HG03095 (cell line): ENCODE measurements around the gene GABARAP.

ENCODE experiments used
- ATAC-seq: cut with Tn5 transposase; IDR thresholded peaks from one replicate; pipeline ENCODE4 v1.9.1; 2021; ENCODE audit warnings: moderate library complexity; ENCODE audit not compliant: unreplicated experiment

Gene GABARAP

DNA sequence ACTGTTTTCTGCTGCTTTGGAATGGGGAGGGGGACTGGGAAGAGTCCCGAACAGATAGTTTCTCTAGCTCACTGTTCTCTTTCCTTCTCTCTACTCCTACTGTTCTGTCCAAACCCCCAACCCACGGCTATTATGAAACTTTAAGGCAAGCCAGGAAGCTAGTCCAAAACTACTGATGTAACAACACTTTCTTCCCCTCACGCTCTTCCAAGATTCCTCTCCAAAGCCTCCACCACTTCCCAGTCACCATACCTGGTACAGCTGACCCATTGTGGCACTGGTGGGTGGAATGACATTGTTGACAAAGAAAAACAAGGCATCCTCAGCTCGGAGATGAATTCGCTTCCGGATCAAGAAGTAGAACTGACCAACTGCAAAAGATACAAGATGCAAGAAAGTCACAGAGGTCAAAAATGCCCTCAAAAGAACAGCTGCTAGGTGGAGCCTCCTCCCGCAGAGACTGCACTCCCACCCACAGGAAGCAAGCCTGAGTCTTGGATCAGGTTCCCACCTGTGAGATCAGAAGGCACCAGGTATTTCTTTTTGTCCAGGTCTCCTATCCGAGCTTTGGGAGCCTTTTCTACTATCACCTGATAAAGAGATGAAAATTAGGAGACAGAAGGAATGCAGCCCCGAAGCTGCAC, 1.0 kb downstream of the GABARAP start:
- ATAC-seq: no peak

DNA sequence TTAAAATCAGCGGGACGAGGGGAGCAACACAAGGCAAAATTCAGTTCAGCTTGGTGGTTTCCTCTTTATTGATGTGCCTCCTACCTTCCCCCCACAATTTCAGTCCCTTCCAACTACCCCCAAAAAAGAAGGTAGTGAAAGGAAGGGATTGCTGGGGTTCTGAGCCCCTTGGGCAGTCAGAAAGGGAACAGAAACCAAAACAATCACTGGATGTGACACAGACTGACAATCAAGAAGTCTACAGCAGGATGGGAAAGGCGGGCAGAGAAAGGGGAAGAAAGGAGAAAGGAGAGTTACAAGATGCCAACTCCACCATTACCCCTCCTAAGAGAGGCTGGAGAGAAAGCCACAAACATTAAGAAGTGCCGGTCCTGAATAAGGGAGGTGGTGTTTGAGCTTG, 1.9 kb downstream of the GABARAP start:
- no peak for ATAC-seq

- peak; percentile 34 for ATAC-seq
Measured at GRCh38 chr17:7239091-7240027, 2.9 kb downstream of the GABARAP start, which contains the start of gene PHF23. TSS of gene PHF23 (minus strand) at chr17:7239457. CDS start at chr17:7239279, 178 bp downstream.

DNA sequence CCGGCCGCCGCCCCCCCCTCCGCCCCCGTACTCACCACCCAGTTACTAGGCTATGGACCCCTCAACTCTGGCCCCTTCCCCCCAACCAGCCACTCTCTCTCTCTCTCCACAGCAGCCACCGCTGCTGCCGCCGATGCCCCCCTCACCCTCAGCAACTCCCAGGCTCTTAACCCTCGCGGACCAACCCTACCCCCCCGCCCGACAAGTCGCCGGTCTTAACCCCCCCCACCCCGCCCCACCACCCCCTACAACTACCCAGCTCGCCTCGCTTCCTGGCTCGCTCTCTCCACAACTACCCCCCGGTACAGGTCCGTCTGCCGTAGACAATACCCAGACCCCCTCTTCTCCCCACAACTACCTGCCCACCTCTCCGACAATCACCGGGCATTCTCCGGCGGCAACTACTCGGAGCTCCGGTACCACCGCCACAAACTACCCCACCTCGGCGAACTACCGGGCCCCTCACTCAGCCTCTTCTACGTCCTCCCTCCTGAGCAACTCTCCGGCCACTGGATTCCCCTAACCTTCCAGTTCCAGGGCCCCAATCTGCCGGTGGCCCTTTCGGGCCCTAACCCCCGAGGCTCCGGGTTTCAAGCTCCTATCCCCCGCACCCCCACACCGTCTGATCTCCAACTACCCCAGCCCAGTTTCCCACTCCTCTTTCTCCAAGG, 3.7 kb downstream of the GABARAP start:
- no peak for ATAC-seq

DNA sequence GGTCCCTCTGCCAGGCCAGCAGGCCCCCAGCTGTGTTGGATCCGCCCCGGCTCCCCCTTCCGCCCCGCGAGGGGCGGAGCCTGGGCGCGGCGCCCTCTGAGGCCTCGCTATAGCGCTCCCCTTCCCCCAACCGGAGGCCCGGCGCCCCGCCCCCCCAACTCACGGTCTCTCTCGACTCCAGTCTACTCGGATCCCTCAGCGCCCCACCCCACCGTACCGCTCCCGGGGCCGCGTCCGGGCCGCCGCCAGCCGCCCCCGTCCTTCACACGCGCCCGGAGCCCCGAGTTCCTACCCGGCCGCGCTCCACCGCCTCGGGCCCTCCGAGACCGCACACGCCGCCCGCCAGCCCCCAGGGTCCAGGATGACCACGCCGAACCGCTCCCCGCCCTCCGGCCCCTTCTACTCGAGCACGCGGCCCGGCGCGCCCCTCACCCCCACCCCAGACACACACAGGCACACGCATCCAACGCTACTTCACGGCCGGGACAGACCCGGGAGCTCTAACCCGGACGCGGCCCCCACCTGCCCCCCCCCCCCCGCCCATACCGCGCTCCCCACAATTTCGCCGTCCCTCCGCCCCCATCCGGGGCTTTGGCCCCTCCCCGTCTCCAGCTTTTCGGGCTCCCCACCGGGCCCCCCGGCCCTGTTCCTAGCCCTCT, 4.4 kb downstream of the GABARAP start:
- ATAC-seq: no peak

- no peak for ATAC-seq
Measured at GRCh38 chr17:7237266-7237760, 4.9 kb downstream of the GABARAP start.

DNA sequence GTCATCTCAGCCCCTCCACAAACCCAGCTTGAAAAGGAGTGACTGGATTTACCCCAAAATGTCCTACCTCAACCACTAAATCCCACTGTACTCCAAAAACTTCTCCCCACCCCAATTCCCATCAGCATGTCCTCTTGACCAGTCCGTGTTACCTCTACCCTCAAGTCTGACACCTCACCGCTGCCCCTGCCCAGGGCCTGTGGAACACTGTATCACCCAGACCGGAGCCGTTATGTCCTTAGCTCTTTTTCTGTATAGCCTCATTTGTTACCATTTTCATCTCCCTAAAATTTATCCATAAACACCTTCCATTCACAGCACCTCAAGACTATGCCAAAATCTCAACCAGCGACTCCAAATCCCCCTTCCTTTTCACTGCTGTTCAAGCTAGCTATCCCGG, 5.4 kb downstream of the GABARAP start:
- no peak for ATAC-seq

GRCh38 chr17:7235693-7236665, 6.3 kb downstream of the GABARAP start:
- no peak for ATAC-seq

GRCh38 chr17:7234083-7234951, 7.9 kb downstream of the GABARAP start, which contains the start of gene DVL2:
TSS of gene DVL2 (minus strand) at chr17:7234517. CDS start at chr17:7234262, 255 bp downstream.
- ATAC-seq: peak; percentile 43

DNA sequence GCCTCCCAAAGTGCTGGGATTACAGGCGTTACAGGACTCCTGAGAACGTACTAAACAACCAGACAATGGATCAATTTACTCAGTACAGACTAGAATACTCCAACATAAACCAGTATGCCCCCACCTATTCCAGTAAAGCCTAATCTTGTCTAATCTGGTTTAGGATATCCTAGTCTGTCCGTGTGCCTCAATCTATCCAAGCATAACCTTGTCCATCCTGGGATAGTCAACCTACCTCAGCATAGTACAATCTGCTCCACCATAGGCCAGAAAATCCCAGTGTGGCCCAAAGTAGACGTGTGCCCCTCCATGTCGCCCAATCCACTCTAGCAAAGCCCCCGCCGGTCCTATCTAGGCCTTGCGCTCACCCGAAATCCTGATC, 8.6 kb downstream of the GABARAP start:
- no peak for ATAC-seq

DNA sequence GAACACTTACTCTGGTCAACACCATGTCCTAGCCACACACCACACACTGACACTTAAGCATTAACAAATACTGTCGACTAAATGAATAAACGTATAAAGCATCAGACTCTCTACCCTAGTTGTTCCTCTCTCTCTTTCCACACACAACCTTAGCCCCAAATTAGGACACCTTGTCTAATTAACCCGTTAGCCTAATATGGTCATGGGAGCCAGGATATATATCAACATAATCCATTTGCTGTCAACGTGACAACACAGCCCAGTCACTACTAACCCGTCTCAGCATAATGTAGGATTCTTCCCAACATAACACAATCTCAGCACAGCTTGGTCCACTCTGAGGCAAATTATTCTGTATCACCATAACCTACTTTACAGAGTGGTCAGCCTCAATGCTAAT, 10.1 kb downstream of the GABARAP start:
- ATAC-seq: no peak

- no peak for ATAC-seq
Measured at GRCh38 chr17:7229504-7229903, 12.7 kb downstream of the GABARAP start.

DNA sequence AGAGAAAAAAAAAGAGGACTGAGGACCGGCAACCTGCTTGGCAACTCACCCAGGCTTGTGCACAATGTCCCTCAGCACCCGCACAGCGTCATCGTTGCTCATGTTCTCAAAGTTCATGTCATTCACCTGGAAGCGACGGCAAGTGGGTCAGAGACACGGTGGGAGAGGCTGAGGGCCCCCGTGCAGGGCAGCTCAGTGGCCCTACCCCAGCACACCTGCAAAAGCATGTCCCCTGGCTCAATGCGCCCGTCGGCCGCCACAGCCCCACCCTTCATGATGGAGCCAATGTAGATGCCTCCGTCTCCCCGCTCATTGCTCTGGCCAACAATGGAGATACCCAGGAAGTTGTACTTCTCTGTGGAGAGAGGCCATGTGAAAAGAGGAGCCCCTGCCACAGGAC, 13.3 kb downstream of the GABARAP start:
- ATAC-seq: no peak

- ATAC-seq: no peak
Measured at GRCh38 chr17:7226721-7227710, 15.2 kb downstream of the GABARAP start.

GRCh38 chr17:7225711-7226331, 16.4 kb downstream of the GABARAP start:
- ATAC-seq: no peak

- ATAC-seq: no peak
Measured at GRCh38 chr17:7224661-7225111, 17.6 kb downstream of the GABARAP start.

DNA sequence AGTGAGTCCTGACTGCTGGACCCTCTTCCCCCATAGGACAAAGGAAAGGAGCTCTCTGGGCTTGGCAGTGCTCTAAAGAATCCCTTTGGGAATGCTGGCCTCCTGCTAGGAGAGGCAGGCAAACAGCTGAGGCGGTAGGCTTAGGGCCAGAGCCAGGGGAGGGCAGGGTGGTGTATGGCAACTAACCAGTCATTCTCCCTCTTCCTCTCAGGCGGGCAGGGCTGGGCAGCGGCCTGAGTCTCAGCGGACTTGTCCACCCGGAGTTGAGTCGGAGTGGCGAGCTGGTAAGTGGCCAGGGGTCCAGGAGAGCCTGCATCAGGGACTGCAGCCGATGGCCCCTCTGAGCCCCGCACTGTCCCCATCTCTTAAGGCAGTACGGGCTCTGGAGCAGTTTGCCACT, 18.1 kb downstream of the GABARAP start:
- ATAC-seq: no peak
